GM21360 (cell line): ENCODE results near the gene TNPO3.
"Not testable (repeated sequence)": the region's sequence is repeated elsewhere in the genome, so short reads cannot be mapped to it uniquely, and the experiment has no call there.

ENCODE experiments used
- ATAC-seq: cut with Tn5 transposase; IDR thresholded peaks from one replicate; pipeline ENCODE4 v1.9.1; 2021; ENCODE audit warnings: mild to moderate bottlenecking, moderate library complexity; ENCODE audit not compliant: unreplicated experiment

Gene TNPO3

GRCh38 chr7:128924707-128925588 is 130.0 kb downstream of the TNPO3 start:
- ATAC-seq: no peak

GRCh38 chr7:128923411-128923800 is 131.5 kb downstream of the TNPO3 start:
- no peak for ATAC-seq

GRCh38 chr7:128922496-128923410 is 132.2 kb downstream of the TNPO3 start:
- no peak for ATAC-seq

- ATAC-seq: no peak
Observed at GRCh38 chr7:128921866-128922440, 133.0 kb downstream of the TNPO3 start.

GRCh38 chr7:128920913-128921582 is 133.9 kb downstream of the TNPO3 start:
- no peak for ATAC-seq

GRCh38 chr7:128919881-128920799 is 134.8 kb downstream of the TNPO3 start:
- ATAC-seq: no peak

GRCh38 chr7:128919241-128919640 is 135.7 kb downstream of the TNPO3 start:
- ATAC-seq: no peak

- ATAC-seq: no peak
Observed at GRCh38 chr7:128918016-128918665, 136.8 kb downstream of the TNPO3 start.

- ATAC-seq: no peak
Observed at GRCh38 chr7:128917122-128917521, 137.8 kb downstream of the TNPO3 start.

- ATAC-seq: no peak
Observed at GRCh38 chr7:128916643-128916915, 138.3 kb downstream of the TNPO3 start.

- no peak for ATAC-seq
Observed at GRCh38 chr7:128915841-128916642, 138.9 kb downstream of the TNPO3 start.

GRCh38 chr7:128915271-128915819 is 139.6 kb downstream of the TNPO3 start:
- no peak for ATAC-seq

- ATAC-seq: no peak
Observed at GRCh38 chr7:128914566-128915151, 140.3 kb downstream of the TNPO3 start.

- ATAC-seq: no peak
Observed at GRCh38 chr7:128913870-128914565, 140.9 kb downstream of the TNPO3 start.

GRCh38 chr7:128912709-128913495 is 142.0 kb downstream of the TNPO3 start:
- not testable (repeated sequence) for ATAC-seq

GRCh38 chr7:128912281-128912680 is 142.6 kb downstream of the TNPO3 start:
- no peak for ATAC-seq
